HepG2 (cell line): ENCODE data around the gene CNTN4. TPM values are rescaled to one million over a fixed set of nuclear protein-coding genes. Genes with fewer than 3 reads are reported as not detected.

Experiments used
- ATAC-seq: fragments of 200-7000 bp; cut with Tn5 transposase; 3 replicates; pipeline ENCODE4 v1.9.1; 2020; ENCODE audit warnings: mild to moderate bottlenecking, moderate library complexity
- BruUV-seq: library from RNA; stranded (reverse); fragments of 400-500 nt; replicated peaks from 2 replicates; lab custom pipeline; 2021; lab: Mats Ljungman, UMichigan
- CTCF ChIA-PET: fragments of 300-600 bp; formaldehyde crosslinking; extraction: SDS; loops from one replicate; lab custom pipeline; 2021; ENCODE audit warnings: low total read pairs, inconsistent platforms, low intra/inter-chr PET ratio; lab: Yijun Ruan, JAX
- POLR2A ChIA-PET: fragments of 350-600 bp; sonication (Branson Sonifier 250); formaldehyde crosslinking; loops from one replicate; lab custom pipeline; 2020; ENCODE audit warnings: antibody characterized with exemption, inconsistent platforms; lab: Yijun Ruan, JAX
- DNase-seq: peaks from one replicate; pipeline ENCODE4 v3.0.0-alpha.2; 2015; ENCODE audit warnings: low spot score
- FAIRE-seq: peaks from 3 replicates; lab custom pipeline; 2011; peaks lifted over from hg19 to GRCh38; lab: Jason Lieb, UNC
- H2AFZ ChIP-seq: one replicate; pipeline ENCODE4 v1.6.1; 2011; ENCODE audit warnings: low read length, inconsistent platforms
- H3K27ac ChIP-seq: fragments of 300-600 bp; 3 replicates; pipeline ENCODE4 v1.8.0; 2011; ENCODE audit warnings: mixed run types, mild to moderate bottlenecking, mixed read lengths, low read length, inconsistent platforms; ENCODE audit not compliant: insufficient read depth; ENCODE audit errors: extremely low read length
- H3K27me3 ChIP-seq, 2 experiments: fragments of 200-600 bp in 1 of 2; 2 replicates in 1 of 2; 3 replicates in 1 of 2; pipeline versions ENCODE4 v1.6.0 to v1.8.0; 2011; ENCODE audit warnings: low read length in 2 of 2, mild to moderate bottlenecking in 2 of 2, moderate library complexity in 2 of 2, inconsistent platforms in 1 of 2; ENCODE audit not compliant: insufficient read depth in 2 of 2, control insufficient read depth in 1 of 2
- H3K36me3 ChIP-seq, 2 experiments: fragments of 200-600 bp in 1 of 2; replicated peaks in 1 of 2; 2 replicates in 1 of 2; 3 replicates in 1 of 2; pipeline versions ENCODE4 v1.5.1 to v1.8.0; 2011; ENCODE audit warnings: low read length in 2 of 2, inconsistent platforms in 1 of 2; ENCODE audit not compliant: insufficient read depth in 2 of 2, control insufficient read depth in 1 of 2
- H3K4me1 ChIP-seq: 2 replicates; pipeline ENCODE4 v1.5.1; 2012; ENCODE audit warnings: low read length, inconsistent platforms; ENCODE audit not compliant: insufficient read depth
- H3K4me2 ChIP-seq: 2 replicates; pipeline ENCODE4 v1.6.0; 2011; ENCODE audit warnings: low read depth, low read length, inconsistent platforms
- H3K4me3 ChIP-seq, 3 experiments: fragments of 200-600 bp in 1 of 3; sonication (generic), shearing (Covaris generic) in 1 of 3; replicated peaks in 1 of 3; 2 replicates each; pipeline ENCODE4 v1.5.1; 2011 to 2016; ENCODE audit warnings: low read length in 3 of 3, inconsistent platforms in 2 of 3, low read depth in 2 of 3, mild to moderate bottlenecking in 2 of 3, control low read depth in 1 of 3, mixed read lengths in 1 of 3; ENCODE audit not compliant: insufficient read depth in 1 of 3
- H3K79me2 ChIP-seq: one replicate; pipeline ENCODE4 v1.6.1; 2011; ENCODE audit warnings: low read length, inconsistent platforms; ENCODE audit not compliant: insufficient read depth
- H3K9ac ChIP-seq: 2 replicates; pipeline ENCODE4 v1.6.0; 2011; ENCODE audit warnings: mild to moderate bottlenecking, low read depth, low read length, inconsistent platforms; ENCODE audit not compliant: insufficient read depth
- H3K9me3 ChIP-seq: 2 replicates; pipeline ENCODE4 v1.5.1; 2012; ENCODE audit warnings: mild to moderate bottlenecking, low read length
- H4K20me1 ChIP-seq: 2 replicates; pipeline ENCODE4 v1.6.0; 2011; ENCODE audit warnings: inconsistent platforms, mild to moderate bottlenecking, low read length, moderate library complexity; ENCODE audit not compliant: insufficient read depth
- ATF2 ChIP-seq: sonication (generic); formaldehyde crosslinking; IDR thresholded peaks from 2 replicates; pipeline ENCODE4 v1.4.0; 2020; ENCODE audit warnings: missing genetic modification reagents
- BCL3 ChIP-seq: sonication (generic); formaldehyde crosslinking; IDR thresholded peaks from 2 replicates; pipeline ENCODE4 v1.5.1; 2020; ENCODE audit warnings: mild to moderate bottlenecking, missing genetic modification reagents, moderate library complexity
- CREB3 ChIP-seq: sonication (generic); formaldehyde crosslinking; IDR thresholded peaks from 2 replicates; pipeline ENCODE4 v1.5.0; 2020; ENCODE audit warnings: missing genetic modification reagents
- DNMT3B ChIP-seq: conservative IDR thresholded peaks from 2 replicates; pipeline ENCODE4 v1.6.1; 2016; ENCODE audit warnings: missing biosample characterization, control low read depth
- ESRRA ChIP-seq: sonication (generic); formaldehyde crosslinking; IDR thresholded peaks from 2 replicates; pipeline ENCODE4 v1.5.1; 2020; ENCODE audit warnings: mild to moderate bottlenecking, low read depth, missing genetic modification reagents
- TRAFD1 ChIP-seq: sonication (generic); formaldehyde crosslinking; IDR thresholded peaks from 2 replicates; pipeline ENCODE4 v1.5.1; 2020; ENCODE audit warnings: missing genetic modification reagents, mild to moderate bottlenecking, borderline replicate concordance
- TRIM24 ChIP-seq: sonication (generic); formaldehyde crosslinking; IDR thresholded peaks from 2 replicates; pipeline ENCODE4 v1.8.0; 2022; ENCODE audit warnings: mild to moderate bottlenecking, missing genetic modification reagents
- ZBTB10 ChIP-seq: sonication (generic); formaldehyde crosslinking; IDR thresholded peaks from 2 replicates; pipeline ENCODE4 v1.4.0; 2020; ENCODE audit warnings: missing genetic modification reagents, borderline replicate concordance
- ZFP36 ChIP-seq: fragments of 150-350 bp; IDR thresholded peaks from 2 replicates; pipeline ENCODE4 v1.6.1; 2018; ENCODE audit warnings: borderline replicate concordance, low read length, low read depth; ENCODE audit not compliant: partially characterized antibody
- ZNF235 ChIP-seq: sonication (generic); formaldehyde crosslinking; IDR thresholded peaks from 2 replicates; pipeline ENCODE4 v1.8.1; 2023; ENCODE audit warnings: mild to moderate bottlenecking, missing genetic modification reagents, borderline replicate concordance
- ZNF44 ChIP-seq: sonication (generic); formaldehyde crosslinking; IDR thresholded peaks from 2 replicates; pipeline ENCODE4 v1.5.1; 2020; ENCODE audit warnings: mild to moderate bottlenecking, missing genetic modification reagents
- ZNF510 ChIP-seq: sonication (generic); formaldehyde crosslinking; IDR thresholded peaks from 2 replicates; pipeline ENCODE4 v1.4.0; 2020; ENCODE audit warnings: low read depth, mild to moderate bottlenecking, missing genetic modification reagents
- ZNF576 ChIP-seq: sonication (generic); formaldehyde crosslinking; IDR thresholded peaks from 2 replicates; pipeline ENCODE4 v1.4.0; 2020; ENCODE audit warnings: mild to moderate bottlenecking, missing genetic modification reagents
- ZNF619 ChIP-seq: sonication (generic); formaldehyde crosslinking; IDR thresholded peaks from 2 replicates; pipeline ENCODE4 v1.4.0; 2020; ENCODE audit warnings: mild to moderate bottlenecking, missing genetic modification reagents
- ZNF644 ChIP-seq: IDR thresholded peaks from 2 replicates; pipeline ENCODE4 v1.6.1; 2016; ENCODE audit warnings: low read depth
- ZNF780A ChIP-seq: sonication (generic); formaldehyde crosslinking; IDR thresholded peaks from 2 replicates; pipeline ENCODE4 v1.8.0; 2022; ENCODE audit warnings: mild to moderate bottlenecking, missing genetic modification reagents, moderate library complexity
- WGBS: methylation state at CpG from one replicate; pipeline ENCODE4 v1.1.6; 2017; ENCODE audit warnings: low lambda C conversion rate; 5-methylcytosine and 5-hydroxymethylcytosine counted together
- in situ Hi-C: cut with HindIII; loops from 2 replicates; pipeline ENCODE4 v1.10.0; 2017; ENCODE audit warnings: low pct_unique_long_range_greater_than_20kb; ENCODE audit not compliant: extremely low pct_ligation_motif_present
- intact Hi-C: fragments of 100-400 bp; cut with micrococcal nuclease; formaldehyde crosslinking; loops from one replicate; pipeline ENCODE4 v1.10.0; 2022; ENCODE audit not compliant: unreplicated experiment
- polyA plus RNA-seq, 8 experiments: library from polyadenylated mRNA; depleted of rRNA in 3 of 8; stranded (reverse) in 7 of 8; unstranded in 1 of 8; fragments of >200 nt; fragmentation: Illumina TruSeq in 4 of 8; extraction: Trizol in 4 of 8; gene quantifications; 2 replicates each; pipeline versions ENCODE4 v1.2.1 to v1.2.3, GENCODE V29; 2011 to 2016; ENCODE audit warnings: low read depth in 4 of 8, missing spikeins in 1 of 8, mixed read lengths in 1 of 8; ENCODE audit not compliant: insufficient read depth in 1 of 8
- total RNA-seq, 5 experiments: library from RNA; depleted of rRNA; stranded (reverse); fragments of >200 nt; fragmentation: Illumina TruSeq; extraction: Trizol; gene quantifications; 2 replicates each; pipeline ENCODE4 v1.2.3, GENCODE V29; 2016; ENCODE audit warnings: low read depth in 1 of 5

The CNTN4 gene
- total and polyA plus RNA-seq, 2 of the 13 experiments (the other 11 are each of a cell fraction or from before 2014, with no cell fraction given), result 0.01 to 0.13 TPM

GRCh38 chr3:2513986-2514385, 415.3 kb downstream of the CNTN4 start:
- FAIRE-seq (no peak), DNase-seq (no peak), ATAC-seq (no peak)
- H2AFZ ChIP-seq, result no peak overlapping the region
- H3K9ac ChIP-seq, result no peak overlapping the region
- H3K9me3 ChIP-seq, result no peaks in the 10 kb centered on the region
- no peak overlapping the region for H3K4me3 ChIP-seq
- no peaks in the 10 kb centered on the region; a peak in 1 of 5 replicates for H3K27me3 ChIP-seq
- TF ChIP-seq ESRRA (CRISPR knock-in tag), result no peak
- no peak for TF ChIP-seq ZNF644
- TF ChIP-seq BCL3, result no peak
- TF ChIP-seq ZNF619 (CRISPR knock-in tag), result no peak
- TF ChIP-seq TRAFD1 (CRISPR knock-in tag), result no peak
- TF ChIP-seq ZNF510 (CRISPR knock-in tag), result no peak
- no peak for TF ChIP-seq ATF2 (CRISPR knock-in tag)
- no peak for TF ChIP-seq ZNF576 (CRISPR knock-in tag)
- TF ChIP-seq ZNF780A (CRISPR knock-in tag), result no peak
- no peak for TF ChIP-seq ZFP36
- TF ChIP-seq ZBTB10 (CRISPR knock-in tag), result no peak
- no peak for TF ChIP-seq CREB3
- TF ChIP-seq TRIM24, result no peak
- no peak for TF ChIP-seq DNMT3B (CRISPR knock-in tag)
- TF ChIP-seq ZNF44 (CRISPR knock-in tag), result no peak
- TF ChIP-seq ZNF235, result no peak
- in situ Hi-C loops, result no loop called here
- intact Hi-C loops, result no loop called here
- no TSS peak for BruUV-seq
- no peak overlapping the region for H3K4me2 ChIP-seq
- WGBS, result 0% methylated on average over 3 of the region's 4 CpGs
- H3K4me1 ChIP-seq, result no peaks in the 10 kb centered on the region
- H4K20me1 ChIP-seq, result no peaks in the 10 kb centered on the region
- ChIA-PET CTCF (no interaction called here), POLR2A (no interaction called here)
- H3K79me2 ChIP-seq, result no peaks in the 10 kb centered on the region
- H3K27ac ChIP-seq, result no peak overlapping the region
- H3K36me3 ChIP-seq, result no peaks in the 10 kb centered on the region
